Islet precursor cell (in vitro differentiated cells): ENCODE results near the gene PNPLA7.
"Not testable (repeated sequence)": the region's sequence is repeated elsewhere in the genome, so short reads cannot be mapped to it uniquely, and the experiment has no call there.

Experiments
- DNase-seq: peaks from one replicate; pipeline ENCODE4 v3.0.0-alpha.2; 2018

PNPLA7 gene

DNA sequence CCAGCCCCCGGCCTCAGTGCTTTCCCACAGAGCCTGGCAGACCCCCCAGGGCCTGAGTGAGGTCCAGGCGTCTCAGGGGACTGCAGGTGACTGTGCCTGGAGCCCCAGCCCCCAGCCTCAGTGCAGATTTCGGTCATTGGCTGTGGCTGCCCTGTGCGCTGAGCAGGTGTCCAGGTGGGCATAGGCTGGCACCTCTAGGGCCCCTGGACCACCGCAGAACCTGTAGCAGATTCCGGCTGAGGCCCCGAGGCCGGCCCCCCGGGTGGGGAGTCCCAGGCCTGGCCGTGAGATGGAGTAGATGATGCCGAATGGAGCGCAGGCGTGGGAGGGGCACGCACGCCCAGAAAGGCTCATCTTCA, 139.3 kb downstream of the PNPLA7 start:
- no peak for DNase-seq

DNA sequence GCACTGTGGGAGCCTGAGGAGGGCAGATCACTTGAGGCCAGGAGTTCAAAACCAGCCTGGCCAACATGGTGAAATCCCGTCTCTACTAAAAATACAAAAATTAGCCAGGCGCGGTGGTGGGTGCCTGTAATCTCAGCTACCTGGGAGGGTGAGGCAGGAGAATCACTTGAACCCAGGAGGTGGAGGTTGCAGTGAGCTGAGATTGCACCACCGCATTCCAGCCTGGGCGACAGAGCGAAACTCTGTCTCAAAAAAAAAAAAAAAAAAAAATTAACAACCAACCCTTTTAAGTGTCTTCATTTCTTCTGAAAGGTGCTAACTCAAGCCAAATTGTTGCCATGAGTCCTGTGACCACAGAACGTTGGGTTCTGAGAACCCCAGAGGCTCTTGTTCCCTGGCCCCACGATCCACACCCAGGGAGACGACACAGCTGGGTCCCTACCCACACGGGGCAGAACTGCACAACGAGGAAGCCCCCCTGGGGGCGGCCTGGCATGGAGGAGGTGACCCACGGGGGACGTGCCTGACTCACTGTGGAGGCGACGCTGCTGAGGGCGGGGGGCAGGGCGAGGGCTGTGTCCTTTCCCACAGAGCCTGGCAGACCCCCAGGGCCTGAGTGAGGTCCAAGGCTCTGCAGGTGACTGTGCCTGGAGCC, 139.8 kb downstream of the PNPLA7 start:
- not testable (repeated sequence) for DNase-seq
